HG03342 (cell line): ENCODE measurements around the gene PPP1R3F.

Source experiments
- ATAC-seq: cut with Tn5 transposase; IDR thresholded peaks from one replicate; pipeline ENCODE4 v1.9.1; 2021; ENCODE audit warnings: mild to moderate bottlenecking, moderate library complexity; ENCODE audit not compliant: unreplicated experiment

Gene PPP1R3F

GRCh38 chrX:49249071-49249470, 20.5 kb upstream of the PPP1R3F start:
- ATAC-seq, result no peak

GRCh38 chrX:49249616-49250015, 20.0 kb upstream of the PPP1R3F start:
- no peak for ATAC-seq

GRCh38 chrX:49250066-49250465, 19.5 kb upstream of the PPP1R3F start:
- no peak for ATAC-seq

GRCh38 chrX:49250578-49250977, 19.0 kb upstream of the PPP1R3F start:
- no peak for ATAC-seq

GRCh38 chrX:49251325-49251724, 18.3 kb upstream of the PPP1R3F start:
- no peak for ATAC-seq

- ATAC-seq, result no peak
Measured at GRCh38 chrX:49254639-49255038, 15.0 kb upstream of the PPP1R3F start.

- no peak for ATAC-seq
Measured at GRCh38 chrX:49256268-49256995, 13.2 kb upstream of the PPP1R3F start.

- ATAC-seq, result no peak
Measured at GRCh38 chrX:49257074-49257790, 12.4 kb upstream of the PPP1R3F start.

- no peak for ATAC-seq
Measured at GRCh38 chrX:49257846-49258748, 11.5 kb upstream of the PPP1R3F start.

- no peak for ATAC-seq
Measured at GRCh38 chrX:49258749-49259124, 10.9 kb upstream of the PPP1R3F start.

- ATAC-seq, result no peak
Measured at GRCh38 chrX:49260221-49260985, 9.2 kb upstream of the PPP1R3F start.

GRCh38 chrX:49262603-49263002, 7.0 kb upstream of the PPP1R3F start:
- no peak for ATAC-seq

- no peak for ATAC-seq
Measured at GRCh38 chrX:49263631-49264030, 6.0 kb upstream of the PPP1R3F start.

GRCh38 chrX:49264460-49264859, 5.1 kb upstream of the PPP1R3F start, which contains the start of gene FOXP3:
TSS of gene FOXP3 (minus strand) at chrX:49264710. CDS start at chrX:49258505, 6,205 bp downstream.
- ATAC-seq, result no peak

- no peak for ATAC-seq
Measured at GRCh38 chrX:49266523-49267445, 2.8 kb upstream of the PPP1R3F start.

- ATAC-seq, result no peak
Measured at GRCh38 chrX:49268702-49269009, 937 bp upstream of the PPP1R3F start.

GRCh38 chrX:49269010-49269766, 405 bp upstream of the PPP1R3F start:
- peak; percentile 85 for ATAC-seq

GRCh38 chrX:49270249-49270921, 792 bp downstream of the PPP1R3F start:
- ATAC-seq, result no peak
